Activated gamma-delta T cell (primary cell): ENCODE results near the gene CMIP.

Experiments used
- DNase-seq: peaks from one replicate; lab custom pipeline; 2025; lab: John Stamatoyannopoulos, UW

The CMIP gene

GRCh38 chr16:81586977-81587625 is 142.5 kb downstream of the CMIP start:
- DNase-seq = no peak

GRCh38 chr16:81587626-81588160 is 143.1 kb downstream of the CMIP start:
- no peak for DNase-seq

- DNase-seq = no peak
Measured at GRCh38 chr16:81588326-81589081, 143.9 kb downstream of the CMIP start.

DNA sequence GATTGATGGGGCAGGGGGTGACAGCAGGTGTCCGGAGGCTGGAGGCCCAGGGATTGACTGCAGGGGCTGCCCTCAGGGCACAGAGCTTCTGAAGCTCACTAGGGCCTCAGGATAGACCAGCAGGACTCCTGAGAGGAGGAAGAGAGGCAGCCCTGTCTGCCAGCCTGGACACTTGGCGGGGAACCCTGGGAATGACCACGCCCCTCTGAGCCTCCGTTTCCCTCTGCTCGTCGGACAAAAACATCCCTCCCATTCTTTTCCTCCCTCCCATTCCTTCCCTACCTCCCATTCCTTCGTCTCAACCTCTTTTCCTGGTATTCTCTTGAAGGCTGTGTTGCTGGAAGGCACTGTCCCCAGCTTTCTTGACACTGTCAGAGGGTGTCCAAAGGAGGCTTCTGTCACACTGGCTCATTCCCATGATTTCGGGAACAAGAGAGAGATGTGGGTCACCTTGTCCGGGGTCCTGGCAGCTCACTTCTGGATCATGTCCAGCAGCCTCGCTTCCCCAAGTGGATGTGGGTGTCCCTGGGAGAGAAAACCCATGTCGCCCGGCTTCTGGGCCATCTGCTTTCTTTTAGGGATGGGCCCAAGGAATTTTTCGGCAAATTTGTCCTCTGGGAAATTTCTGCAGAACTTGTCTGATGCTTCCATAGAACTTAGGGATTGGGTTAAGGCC is 145.5 kb downstream of the CMIP start:
- DNase-seq = no peak

GRCh38 chr16:81590714-81591544 is 146.3 kb downstream of the CMIP start:
- no peak for DNase-seq

GRCh38 chr16:81591545-81591870 is 146.9 kb downstream of the CMIP start:
- no peak for DNase-seq

- no peak for DNase-seq
Measured at GRCh38 chr16:81592353-81592866, 147.8 kb downstream of the CMIP start.

GRCh38 chr16:81593481-81593880 is 148.9 kb downstream of the CMIP start:
- DNase-seq = no peak

DNA sequence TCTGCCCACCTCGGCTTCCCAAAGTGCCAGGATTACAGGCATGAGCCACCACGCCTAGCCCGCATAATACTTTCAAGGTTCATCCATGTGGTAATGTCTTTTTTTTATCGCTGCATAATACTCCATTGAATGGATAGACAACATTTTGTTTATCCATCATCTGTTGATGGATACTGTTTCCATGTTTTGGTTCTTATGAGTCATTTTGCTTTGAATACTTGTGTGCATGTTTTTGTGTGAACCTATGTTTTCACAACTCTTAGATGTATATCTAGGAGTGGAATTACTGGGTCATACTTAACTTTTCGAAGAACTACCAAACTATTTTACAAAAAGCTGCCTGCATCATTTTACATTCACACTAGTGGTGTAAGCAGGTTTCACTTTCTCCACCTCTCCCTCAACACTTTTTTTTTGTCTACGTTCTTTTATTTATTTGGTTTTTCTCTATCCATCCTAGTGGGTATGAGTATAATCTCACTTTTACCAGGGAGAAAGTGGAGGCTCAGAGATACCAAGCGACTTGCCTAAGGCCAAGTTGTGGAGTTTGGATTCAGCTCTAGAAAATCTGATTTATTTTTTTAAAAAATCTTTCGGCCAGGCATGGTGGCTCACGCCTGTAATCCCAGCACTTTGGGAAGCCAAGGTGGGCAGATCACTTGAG is 151.2 kb downstream of the CMIP start:
- DNase-seq = no peak

DNA sequence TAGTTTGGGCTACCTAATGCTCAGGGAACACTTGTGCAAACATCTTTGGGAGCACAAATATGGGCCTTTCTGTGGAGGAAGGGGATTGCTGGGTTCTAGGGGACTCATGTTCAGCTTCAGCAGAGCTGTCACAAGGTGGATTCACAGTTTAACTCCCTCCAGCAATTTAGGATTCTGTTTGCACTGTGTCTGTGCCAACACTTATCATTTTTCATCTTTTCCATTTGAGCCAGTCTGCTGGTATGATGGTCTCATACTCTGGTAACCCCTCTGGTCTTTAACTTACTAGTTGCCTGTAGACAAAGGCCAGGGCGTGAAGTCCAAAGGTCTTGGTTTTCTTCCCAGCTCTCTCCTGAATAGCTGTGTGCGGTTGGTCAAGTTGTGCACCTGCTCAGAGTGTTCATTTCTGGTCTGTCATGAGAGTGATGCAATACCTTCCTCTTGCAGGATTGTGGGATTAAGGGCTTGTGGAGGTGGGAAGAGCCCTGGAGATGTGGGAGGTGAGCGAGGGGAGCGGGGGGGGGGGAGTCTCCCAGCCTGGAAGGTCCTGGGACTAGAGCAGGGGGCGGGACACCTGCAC is 152.6 kb downstream of the CMIP start:
- no peak for DNase-seq

GRCh38 chr16:81598083-81598482 is 153.5 kb downstream of the CMIP start:
- no peak for DNase-seq

DNA sequence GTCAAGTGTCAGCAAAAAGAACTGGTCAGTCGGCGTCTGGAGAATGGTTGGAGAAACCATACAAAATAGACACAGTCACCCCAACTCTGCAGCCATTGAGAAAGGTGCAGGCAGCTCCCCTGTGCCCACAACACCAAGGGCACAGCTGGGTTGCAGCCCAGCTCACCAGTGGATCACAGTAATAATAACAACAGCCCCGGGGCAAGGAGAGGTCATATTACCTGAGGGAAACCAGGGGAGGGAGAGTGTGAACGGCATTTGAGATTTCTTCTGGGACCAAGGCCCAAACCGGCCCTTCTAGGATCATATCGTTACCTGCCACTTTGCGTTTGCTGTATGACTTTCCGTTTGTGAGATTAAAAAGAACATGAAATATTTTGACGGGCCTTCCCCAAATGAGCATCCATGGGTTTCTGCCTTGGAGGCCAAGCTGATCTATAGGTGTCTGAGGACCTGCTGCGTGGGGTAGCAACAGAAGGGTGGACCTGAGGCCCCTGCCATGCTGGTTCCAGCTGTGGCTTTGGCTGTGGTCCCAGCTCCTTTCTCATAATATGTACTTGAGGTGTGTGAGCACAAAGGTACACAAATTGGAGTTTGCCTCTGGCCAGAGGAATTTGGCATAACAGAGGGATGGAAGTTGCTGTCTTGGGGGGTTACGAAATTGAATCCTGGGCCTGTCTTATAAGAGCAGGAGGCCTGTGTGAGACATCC is 154.6 kb downstream of the CMIP start:
- no peak for DNase-seq

DNA sequence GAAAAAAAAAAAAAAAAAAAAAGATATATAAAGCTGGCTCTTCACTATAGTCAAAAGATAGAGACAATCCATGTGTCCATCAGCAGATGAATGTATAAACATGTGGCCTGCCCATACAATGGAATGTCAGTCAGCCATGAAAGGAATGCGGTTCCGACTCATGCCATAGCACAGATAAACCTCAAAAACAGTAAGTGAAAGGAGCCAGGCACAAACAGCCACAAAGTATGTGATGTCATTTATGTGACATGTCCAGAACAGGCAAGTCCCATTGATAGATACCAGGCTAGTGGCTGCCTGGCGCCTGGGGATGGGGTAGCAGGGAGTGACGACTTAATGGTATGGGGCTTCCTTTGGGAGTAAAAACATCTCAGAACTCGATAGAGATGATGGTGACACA is 155.7 kb downstream of the CMIP start:
- no peak for DNase-seq

DNA sequence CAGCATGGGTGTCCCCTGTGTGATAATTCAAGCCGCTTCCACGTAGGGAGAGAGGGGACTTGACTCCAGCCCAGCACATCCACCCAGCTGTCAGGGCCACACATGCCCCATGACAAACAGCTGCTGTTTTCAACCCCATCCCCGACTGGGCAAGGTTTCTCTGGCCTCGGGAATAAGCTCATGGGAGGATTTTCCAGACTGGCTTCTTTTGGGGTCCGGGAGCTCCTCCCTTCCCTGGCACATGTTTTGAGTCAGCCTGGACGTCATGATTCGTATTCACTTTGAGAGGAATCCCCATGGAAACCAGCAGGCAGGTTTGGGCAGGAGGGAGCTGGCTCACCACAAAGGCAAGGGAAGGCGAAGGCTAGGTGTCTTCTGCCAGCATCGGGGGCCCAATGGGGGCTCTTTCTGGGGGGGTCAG is 156.4 kb downstream of the CMIP start:
- no peak for DNase-seq

DNA sequence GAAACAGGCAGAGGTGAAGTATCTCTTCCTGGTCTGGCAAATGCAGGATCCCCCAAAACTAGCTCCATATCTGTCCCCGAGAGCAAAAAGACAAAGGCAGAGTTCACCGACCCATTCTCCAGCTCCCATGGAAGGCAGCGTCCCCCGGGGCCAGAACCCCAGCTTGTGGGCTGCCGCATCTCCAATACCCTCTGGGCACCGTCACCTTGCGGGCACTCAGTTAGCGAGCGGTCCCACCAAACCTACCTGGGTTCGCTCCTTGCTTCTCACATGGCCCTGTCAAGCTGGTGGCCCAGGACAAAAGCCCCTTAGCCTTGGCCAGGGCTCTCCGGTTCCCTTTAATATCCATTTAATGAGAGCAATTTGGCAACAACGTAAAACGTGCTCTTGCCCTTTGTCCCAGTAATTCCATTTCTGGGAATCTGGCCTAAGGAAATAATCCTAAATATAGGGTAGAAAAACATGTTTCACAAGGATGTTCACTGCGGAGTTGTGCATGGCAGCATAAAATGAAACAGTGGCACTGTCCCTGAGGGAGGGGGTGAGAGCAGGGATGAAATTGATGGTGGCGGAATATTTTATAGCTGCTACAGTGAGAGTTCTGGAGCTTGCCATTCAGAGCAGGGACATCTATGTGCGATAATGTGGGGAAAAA is 157.1 kb downstream of the CMIP start:
- DNase-seq = no peak

DNA sequence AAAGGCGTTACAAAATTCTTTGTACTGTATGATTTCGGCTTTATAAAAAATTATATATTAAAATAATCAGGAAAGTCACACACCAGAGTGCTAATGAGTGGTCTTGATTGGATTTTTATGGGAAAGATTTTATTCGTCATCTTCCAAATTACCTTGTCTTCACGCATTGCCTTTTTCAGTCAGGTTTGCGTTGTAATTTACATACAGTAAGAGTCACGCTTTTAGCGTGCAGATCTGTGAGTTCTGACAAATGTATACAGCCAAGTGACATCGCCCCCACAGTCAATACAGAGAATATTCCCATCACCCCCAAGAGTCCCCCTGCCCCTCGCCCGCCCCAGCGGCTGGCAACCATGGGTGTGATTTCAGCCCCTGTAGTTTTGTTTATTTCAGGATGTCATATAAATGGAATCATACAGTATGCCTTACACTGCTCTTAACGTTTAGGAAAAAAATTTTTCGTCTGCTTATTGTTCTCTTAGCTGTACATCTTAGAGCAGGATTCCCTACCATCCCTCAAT is 157.7 kb downstream of the CMIP start:
- no peak for DNase-seq

DNA sequence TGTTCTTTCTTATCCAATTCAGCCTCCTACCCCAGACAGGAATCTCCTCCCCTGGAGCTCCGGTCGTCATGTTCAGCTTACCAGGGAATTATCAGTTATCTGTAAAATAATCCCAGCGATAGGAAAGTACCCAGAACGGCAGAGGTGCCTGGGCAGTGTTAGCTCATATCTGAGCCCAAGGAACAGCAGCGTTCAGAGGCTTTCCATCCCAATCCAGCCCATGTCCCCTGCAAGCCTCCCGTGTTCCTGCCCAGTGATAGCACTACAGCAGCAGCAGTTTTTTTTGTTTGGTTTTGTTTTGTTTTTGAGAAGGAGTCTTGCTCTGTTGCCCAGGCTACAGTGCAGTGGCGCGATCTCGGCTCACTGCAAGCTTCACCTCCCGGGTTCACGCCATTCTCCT is 158.2 kb downstream of the CMIP start:
- no peak for DNase-seq

DNA sequence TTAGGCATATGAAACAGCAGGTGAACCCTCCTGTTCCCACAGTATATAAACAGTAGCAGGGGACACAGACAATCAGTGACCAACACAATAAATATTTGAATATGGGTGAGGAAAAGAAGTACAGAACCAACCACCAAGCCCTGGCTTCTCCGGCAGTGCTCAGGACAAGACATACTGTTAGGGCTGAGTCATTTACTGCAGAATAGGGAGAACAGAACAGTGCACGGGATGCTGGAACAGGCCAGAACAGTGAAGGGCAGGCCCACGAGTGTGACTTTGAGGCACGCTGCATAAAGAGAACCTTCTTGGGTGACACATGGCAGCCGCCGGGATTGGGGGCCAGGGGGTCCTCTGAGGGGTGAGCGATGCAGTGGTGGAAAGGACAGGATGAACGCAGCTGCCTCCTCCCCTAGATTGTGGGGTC is 160.4 kb downstream of the CMIP start:
- DNase-seq = no peak

- no peak for DNase-seq
Measured at GRCh38 chr16:81606039-81606438, 161.4 kb downstream of the CMIP start.
